ENCODE measurements around the gene HBE1. TPM values are rescaled to one million over a fixed set of nuclear protein-coding genes. Genes with fewer than 3 reads are reported as not detected.
A peak's percentile ranks its signal among the peaks of the same experiment; 100 is the strongest.

The HBE1 gene
- total and polyA plus RNA-seq, 9 of the 15 experiments (the other 6 are each of a cell fraction or from before 2014, with no cell fraction given), result 612 to 10,250 (median 2,181) TPM

- TF ChIP-seq L3MBTL2 (IDR thresholded peaks at IDR 0.05), result 0 out of 2 replicates have a peak, but pooled peaks have one; percentile 18
- no peak for TF ChIP-seq ZNF436 (CRISPR knock-in tag; IDR thresholded peaks at IDR 0.05)
- TF ChIP-seq PHF21A (IDR thresholded peaks at IDR 0.05; ENCODE audit: borderline replicate concordance, low read depth), result no peak
- TF ChIP-seq ZBTB33 (CRISPR knock-in tag; IDR thresholded peaks at IDR 0.05), result no peak
- TF ChIP-seq IFI16 (CRISPR knock-in tag; IDR thresholded peaks at IDR 0.05), result 0 out of 2 replicates have a peak, but pooled peaks have one; percentile 44
- no peak for TF ChIP-seq ZNF354B (CRISPR knock-in tag; IDR thresholded peaks at IDR 0.05)
- TF ChIP-seq RFX7 (CRISPR knock-in tag; IDR thresholded peaks at IDR 0.05), result no peak
- no peak for TF ChIP-seq RB1 (IDR thresholded peaks at IDR 0.05; ENCODE audit: low read depth)
- TF ChIP-seq ZNF639 (CRISPR knock-in tag; conservative IDR thresholded peaks at IDR 0.05 in 1 of 2, IDR thresholded peaks at IDR 0.05 in 1 of 2), result peak in 1 of 2 experiments; percentile 78; a peak in 2 of 4 replicates
- TF ChIP-seq EGR1 (conservative IDR thresholded peaks at IDR 0.05), result no peak
- peak; percentile 29; the same call in 1 of the 2 replicates for TF ChIP-seq ZEB2 (IDR thresholded peaks at IDR 0.05)
- no peak for TF ChIP-seq ERF (CRISPR knock-in tag; IDR thresholded peaks at IDR 0.05)
- peak; percentile 29 for TF ChIP-seq TRIM28 (IDR thresholded peaks at IDR 0.05)
- TF ChIP-seq FUS (optimal IDR thresholded peaks at IDR 0.05; ENCODE audit: low read depth, low read length), result no peak
- peak; percentile 21; the same call in 1 of the 2 replicates for TF ChIP-seq C11orf30 (IDR thresholded peaks at IDR 0.05; ENCODE audit: low read depth)
- TF ChIP-seq VEZF1 (CRISPR knock-in tag; IDR thresholded peaks at IDR 0.05), result peak; percentile 65
These were observed 5.8 kb upstream of the HBE1 start (continued) for GRCh38 chr11:5275369-5276110.

Data from K562 (cell line).